Duodenal mucosa (tissue), 2 donors: ENCODE measurements around the gene SHISA9.

Experiments
- H3K27ac ChIP-seq: one replicate; pipeline ENCODE4 v1.7.0; 2013; ENCODE audit warnings: low read depth, low read length
- H3K27me3 ChIP-seq, 2 donors: one replicate each; pipeline ENCODE4 v1.7.0; 2013; ENCODE audit warnings: low read length in 2 of 2, control low read depth in 1 of 2; ENCODE audit not compliant: insufficient read depth in 2 of 2, control insufficient read depth in 1 of 2
- H3K36me3 ChIP-seq, 2 donors: one replicate each; pipeline ENCODE4 v1.7.0; 2013; ENCODE audit warnings: low read length in 2 of 2, control low read depth in 1 of 2; ENCODE audit not compliant: insufficient read depth in 2 of 2, control insufficient read depth in 1 of 2
- H3K4me1 ChIP-seq, 2 donors: one replicate each; pipeline ENCODE4 v1.7.0; 2013; ENCODE audit warnings: low read length in 2 of 2, control low read depth in 1 of 2; ENCODE audit not compliant: insufficient read depth in 2 of 2, control insufficient read depth in 1 of 2
- H3K4me3 ChIP-seq, 2 donors: one replicate each; pipeline ENCODE4 v1.7.0; 2013; ENCODE audit warnings: low read length in 2 of 2, low read depth in 1 of 2
- H3K9ac ChIP-seq, 2 donors: one replicate each; pipeline ENCODE4 v1.7.0; 2013; ENCODE audit warnings: low read length in 2 of 2, low read depth in 1 of 2
- H3K9me3 ChIP-seq, 2 donors: one replicate each; pipeline ENCODE4 v1.7.0; 2013; ENCODE audit warnings: low read length in 2 of 2, control low read depth in 1 of 2; ENCODE audit not compliant: control insufficient read depth in 1 of 2

SHISA9 gene

DNA sequence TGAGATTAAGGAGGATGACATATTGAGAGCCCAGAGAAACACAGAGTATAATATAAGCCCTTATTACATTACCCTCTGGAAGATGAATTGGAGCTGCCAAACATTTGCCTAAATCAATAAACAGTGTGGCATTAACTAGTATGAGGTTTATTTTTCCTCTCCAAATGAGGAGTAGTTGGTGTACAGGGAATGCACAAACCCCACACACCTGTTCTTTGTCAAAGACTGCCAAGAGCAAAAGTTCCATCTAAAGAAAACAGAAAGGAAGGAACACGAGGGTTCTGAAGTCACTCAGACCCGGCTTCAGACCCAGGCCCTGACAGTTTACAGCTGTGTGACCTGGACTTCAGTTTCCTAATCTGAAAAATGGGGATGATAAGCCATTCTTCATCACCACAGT is 138.1 kb downstream of the SHISA9 start:
- Histone ChIP-seq H3K4me1 (no peaks in the 10 kb centered on the region), H3K27ac (no peak overlapping the region), H3K27me3 (no peaks in the 10 kb centered on the region), H3K4me3 (no peak overlapping the region), H3K9me3 (peaks cover 5 to 13% of the 10 kb centered on the region in 2 donors), H3K36me3 (no peaks in the 10 kb centered on the region), H3K9ac (no peak overlapping the region)

DNA sequence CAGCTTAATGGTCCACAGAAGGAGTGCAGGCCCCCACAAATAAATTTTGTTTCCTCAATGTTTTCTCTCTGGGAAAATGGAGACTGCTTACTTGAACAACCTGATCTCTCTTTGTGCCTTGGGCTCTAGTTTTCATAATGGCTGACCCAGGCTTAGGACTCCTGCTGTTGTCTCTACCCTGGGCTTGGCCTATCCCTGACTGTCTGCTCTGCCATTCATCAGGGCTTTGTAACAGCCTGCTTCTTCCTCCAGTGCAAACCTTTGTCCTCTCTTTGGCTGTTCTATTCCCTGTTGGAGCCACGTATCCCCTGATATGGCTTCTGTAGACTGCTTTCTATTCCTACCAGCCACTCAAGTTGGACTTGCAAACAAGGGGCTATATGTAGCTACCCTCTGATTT is 139.8 kb downstream of the SHISA9 start:
- Histone ChIP-seq H3K27me3 (no peaks in the 10 kb centered on the region), H3K27ac (no peak overlapping the region), H3K36me3 (no peaks in the 10 kb centered on the region), H3K4me1 (no peaks in the 10 kb centered on the region), H3K9ac (no peak overlapping the region), H3K9me3 (peaks cover 5 to 13% of the 10 kb centered on the region in 2 donors), H3K4me3 (no peak overlapping the region)

DNA sequence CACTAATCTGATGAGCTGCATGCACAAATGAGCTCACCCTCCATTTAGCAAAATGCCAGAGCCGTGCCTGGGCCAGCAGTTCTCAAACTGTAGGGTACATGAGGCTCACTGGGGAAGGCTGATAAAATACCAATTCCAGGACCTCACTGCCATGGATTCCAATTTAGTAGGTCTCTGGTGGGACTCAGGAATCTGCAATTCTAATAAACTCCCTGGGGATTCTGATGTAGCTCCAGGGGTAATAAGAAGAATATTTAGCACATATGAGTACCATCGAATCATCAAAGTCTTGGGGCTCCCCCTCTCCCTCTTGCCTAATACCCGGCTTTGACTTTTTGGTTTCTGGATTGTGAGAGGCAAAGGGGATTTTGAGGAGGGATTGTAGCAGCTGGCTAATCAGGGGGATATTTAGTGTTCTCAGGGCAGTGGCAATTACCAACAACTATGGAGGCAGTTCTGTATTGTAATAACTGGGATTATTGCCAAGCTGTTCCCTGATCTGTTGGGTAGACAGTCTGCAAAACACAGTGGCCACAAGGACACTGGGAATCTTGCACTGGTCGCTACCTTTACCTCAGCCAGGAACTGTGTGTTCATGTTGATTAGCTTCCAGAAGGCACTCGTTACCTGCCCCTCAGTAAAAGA is 140.4 kb downstream of the SHISA9 start:
- H3K9me3 ChIP-seq: peaks cover 5 to 13% of the 10 kb centered on the region in 2 donors
- H3K4me1 ChIP-seq: no peaks in the 10 kb centered on the region
- no peak overlapping the region for H3K27ac ChIP-seq
- no peak overlapping the region for H3K4me3 ChIP-seq
- H3K27me3 ChIP-seq: no peaks in the 10 kb centered on the region
- H3K36me3 ChIP-seq: no peaks in the 10 kb centered on the region
- no peak overlapping the region for H3K9ac ChIP-seq

DNA sequence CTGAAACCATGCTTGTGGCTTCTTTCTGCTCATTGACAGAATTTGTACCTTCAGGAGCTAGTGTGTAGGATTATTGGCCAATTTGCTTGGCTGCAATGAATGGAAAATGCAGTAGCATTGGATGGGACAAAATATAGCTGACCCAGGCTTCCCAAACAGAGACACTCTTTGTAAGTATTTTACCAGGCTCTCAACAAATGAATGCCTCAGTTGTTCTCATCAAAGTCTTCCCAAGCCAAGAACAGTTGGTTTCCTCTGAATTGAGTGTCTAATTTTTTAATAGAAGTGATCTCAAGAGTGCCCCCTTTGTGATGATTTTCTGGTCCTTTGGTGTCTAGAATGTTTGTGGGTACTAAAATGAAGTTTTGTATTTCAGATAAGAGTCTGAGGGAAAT is 140.9 kb downstream of the SHISA9 start:
- H3K27me3 ChIP-seq: no peaks in the 10 kb centered on the region
- H3K4me3 ChIP-seq: no peak overlapping the region
- no peaks in the 10 kb centered on the region for H3K36me3 ChIP-seq
- H3K9ac ChIP-seq: no peak overlapping the region
- peaks cover 5 to 13% of the 10 kb centered on the region in 2 donors for H3K9me3 ChIP-seq
- H3K4me1 ChIP-seq: no peaks in the 10 kb centered on the region
- no peak overlapping the region for H3K27ac ChIP-seq

DNA sequence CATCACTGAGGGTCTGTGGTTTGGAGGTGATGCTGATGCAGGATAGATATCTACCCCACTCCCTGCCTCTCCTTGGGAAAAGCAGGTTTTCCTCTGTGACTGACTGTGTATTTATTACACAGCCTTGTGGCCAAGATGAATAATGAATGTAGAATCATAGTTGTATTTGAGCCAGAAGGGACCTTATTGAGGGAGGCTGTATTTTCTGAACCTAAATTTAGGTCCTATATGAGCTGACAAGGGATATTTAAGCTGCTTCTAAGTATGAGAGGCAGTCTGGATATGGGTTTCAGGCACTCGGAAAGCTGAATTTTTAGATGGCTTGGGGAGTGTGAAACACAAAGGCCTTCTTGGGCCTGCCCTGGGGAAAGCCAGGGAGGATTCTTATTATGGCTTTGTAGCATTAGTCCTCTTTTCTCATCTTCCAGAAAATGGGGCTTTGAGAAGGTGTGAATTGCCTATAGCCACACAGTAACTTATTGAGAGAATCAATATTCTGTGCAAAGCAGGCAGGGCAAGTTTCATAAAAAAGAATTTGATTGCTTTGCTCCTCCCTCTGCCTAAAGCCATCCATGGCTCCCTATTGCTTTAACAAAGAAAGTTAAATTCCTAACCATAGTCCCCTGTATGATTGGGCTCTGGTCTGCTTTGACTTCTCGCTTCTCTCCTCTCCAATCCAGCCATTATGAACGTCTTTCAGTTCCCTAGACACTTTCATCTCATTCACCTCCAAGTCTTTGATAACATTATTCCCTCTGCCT is 144.8 kb downstream of the SHISA9 start:
- peaks cover 0 to 16% of the 10 kb centered on the region in 2 donors for H3K9me3 ChIP-seq

DNA sequence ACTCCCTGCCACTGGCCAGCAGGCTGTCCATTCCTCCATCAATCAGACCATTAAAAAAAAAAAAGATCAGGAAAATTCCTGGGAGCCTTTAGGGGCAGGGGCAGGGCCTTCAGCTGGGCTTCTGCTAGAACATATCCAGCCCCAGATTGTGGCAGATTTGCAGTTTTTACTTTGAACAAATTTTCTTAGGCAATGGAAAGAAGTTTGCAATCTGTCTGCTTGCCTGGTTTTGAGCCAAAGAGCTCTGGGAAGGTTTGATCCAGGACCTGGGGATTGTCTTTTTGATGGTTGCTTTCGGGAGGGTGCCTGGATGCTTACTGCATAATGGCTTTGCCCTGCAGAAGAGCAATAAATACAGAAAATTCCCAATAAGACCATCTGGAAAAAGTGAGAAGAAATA is 145.9 kb downstream of the SHISA9 start:
- Histone ChIP-seq H3K4me1 (no peaks in the 10 kb centered on the region), H3K36me3 (no peaks in the 10 kb centered on the region), H3K4me3 (no peak overlapping the region), H3K27me3 (no peaks in the 10 kb centered on the region), H3K9ac (no peak overlapping the region), H3K9me3 (peaks cover 0 to 12% of the 10 kb centered on the region in 2 donors), H3K27ac (no peak overlapping the region)

More for the DNA sequence above, 144.8 kb downstream of the SHISA9 start:
- Histone ChIP-seq H3K4me3 (no peak overlapping the region), H3K27ac (no peak overlapping the region), H3K9ac (no peak overlapping the region), H3K27me3 (no peaks in the 10 kb centered on the region), H3K36me3 (no peaks in the 10 kb centered on the region), H3K4me1 (no peaks in the 10 kb centered on the region)

DNA sequence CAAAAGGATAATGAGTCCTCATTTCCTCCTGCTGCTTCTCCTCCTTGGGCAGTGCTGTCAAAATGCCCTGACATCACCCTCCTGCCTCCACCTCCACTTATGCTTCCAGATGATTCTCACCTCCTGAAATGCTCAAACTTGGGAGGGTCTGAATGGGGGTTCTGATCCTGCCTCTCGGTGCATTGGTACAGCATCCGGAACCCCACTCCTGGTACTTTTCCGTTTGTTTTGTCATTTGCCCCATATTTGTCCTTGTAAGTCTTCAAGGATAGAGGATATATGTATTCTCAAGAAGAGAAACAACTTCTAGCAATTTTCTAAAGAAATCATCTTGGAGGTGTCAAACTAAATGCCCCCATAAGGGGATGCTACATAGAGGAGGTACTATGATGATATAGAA is 148.3 kb downstream of the SHISA9 start:
- H3K27ac ChIP-seq: no peak overlapping the region
- no peak overlapping the region for H3K4me3 ChIP-seq
- no peak overlapping the region for H3K9ac ChIP-seq
- peaks cover 0 to 14% of the 10 kb centered on the region in 2 donors for H3K9me3 ChIP-seq
- no peaks in the 10 kb centered on the region for H3K36me3 ChIP-seq
- H3K4me1 ChIP-seq: no peaks in the 10 kb centered on the region
- no peaks in the 10 kb centered on the region for H3K27me3 ChIP-seq

DNA sequence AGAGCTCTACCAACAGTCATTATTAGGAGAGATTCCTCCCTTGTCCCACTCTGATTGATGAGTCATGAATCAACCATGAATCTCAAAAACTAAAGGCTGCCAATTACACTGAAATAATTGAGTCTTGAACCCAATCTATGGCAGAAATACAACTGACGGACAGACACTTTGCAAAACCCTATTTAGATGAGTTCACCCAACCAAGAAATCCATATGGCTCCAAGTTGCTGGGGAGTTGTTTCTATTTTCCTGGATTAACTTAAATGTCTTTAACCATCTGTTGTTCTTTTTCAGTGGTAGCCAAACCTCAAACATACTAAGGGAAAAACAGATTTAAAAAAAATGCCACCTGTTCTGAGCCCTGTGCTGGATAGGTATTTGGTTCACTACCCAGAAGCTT is 151.0 kb downstream of the SHISA9 start:
- peaks cover 1 to 18% of the 10 kb centered on the region in 2 donors for H3K9me3 ChIP-seq
- H3K9ac ChIP-seq: no peak overlapping the region
- H3K27me3 ChIP-seq: no peaks in the 10 kb centered on the region
- H3K27ac ChIP-seq: no peak overlapping the region
- no peaks in the 10 kb centered on the region for H3K4me1 ChIP-seq
- H3K36me3 ChIP-seq: no peaks in the 10 kb centered on the region
- no peak overlapping the region for H3K4me3 ChIP-seq

DNA sequence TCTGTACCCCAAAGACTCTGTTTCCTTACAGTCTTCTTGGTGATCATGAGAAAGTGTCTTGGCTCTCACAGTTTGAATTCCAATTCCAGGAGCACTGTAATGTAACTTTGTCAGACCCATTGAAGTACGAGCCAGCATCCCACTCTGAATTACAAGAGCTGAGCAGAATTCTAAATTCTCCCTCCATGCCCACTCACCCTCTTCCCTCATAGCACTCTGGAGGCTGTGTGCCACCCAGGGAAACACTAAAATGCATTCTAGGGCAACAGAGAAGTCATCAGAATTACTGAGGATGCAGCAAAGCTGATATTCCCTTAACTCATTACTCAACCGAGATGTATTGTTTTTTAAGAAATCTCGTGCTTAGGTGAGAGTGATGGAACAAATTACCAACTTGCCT is 154.1 kb downstream of the SHISA9 start:
- Histone ChIP-seq H3K27me3 (no peaks in the 10 kb centered on the region), H3K9me3 (peaks cover 3 to 9% of the 10 kb centered on the region in 2 donors), H3K27ac (no peak overlapping the region), H3K4me3 (no peak overlapping the region), H3K9ac (no peak overlapping the region), H3K36me3 (no peaks in the 10 kb centered on the region), H3K4me1 (no peaks in the 10 kb centered on the region)

DNA sequence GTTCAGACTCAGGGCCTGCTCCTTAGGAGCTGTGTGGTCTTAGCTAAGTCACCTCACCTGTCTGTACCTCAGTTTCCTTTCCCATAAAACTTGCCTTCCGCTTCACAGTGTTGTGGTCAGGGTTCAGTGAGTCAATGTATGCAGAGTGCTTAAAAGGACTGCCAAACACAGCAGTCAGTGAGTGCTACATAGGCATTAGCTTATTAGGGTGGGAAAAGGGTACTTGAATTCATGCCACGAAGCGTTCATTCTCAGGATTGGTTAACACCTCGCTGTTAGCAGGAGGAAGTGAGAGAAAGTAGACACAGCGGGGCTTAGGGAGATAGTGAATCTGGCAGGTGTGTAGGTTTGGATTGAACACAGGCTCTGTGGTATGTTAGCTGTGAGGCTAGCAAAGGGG is 155.2 kb downstream of the SHISA9 start:
- Histone ChIP-seq H3K27ac (no peak overlapping the region), H3K4me3 (no peak overlapping the region), H3K9me3 (peaks cover 3 to 9% of the 10 kb centered on the region in 2 donors), H3K27me3 (no peaks in the 10 kb centered on the region), H3K36me3 (no peaks in the 10 kb centered on the region), H3K4me1 (no peaks in the 10 kb centered on the region), H3K9ac (no peak overlapping the region)
